ENCODE measurements around the gene OR11A1.

OR11A1 gene

GRCh38 chr6:29456971-29457370 is at the start of gene OR11A1, which contains the start of gene OR2H1:
Gene OR11A1 (minus strand): TSS chr6:29457071. CDS start chr6:29427641, 29,430 bp downstream.
Gene OR2H1 (plus strand): TSS chr6:29457155. CDS start chr6:29461770, 4,615 bp downstream.
- H3K4me2 ChIP-seq (ENCODE audit: low read depth, low read length), result no peak within 1 kb of the TSS
- H3K9me2 ChIP-seq (replicated peaks; ENCODE audit: insufficient read depth, low read length), result no peaks in the 10 kb centered on the region
- no peak within 1 kb of the TSS for H3K27ac ChIP-seq (ENCODE audit: low read length)
- TF ChIP-seq EZH2 (optimal IDR thresholded peaks at IDR 0.05; ENCODE audit: low read depth, low read length) (no peak), EZH2phosphoT487 (IDR thresholded peaks at IDR 0.05; ENCODE audit: low read length) (no peak)
- no peak for DNase-seq
- no peaks in the 10 kb centered on the region for H3K36me3 ChIP-seq (replicated peaks; ENCODE audit: insufficient read depth, low read length)
- H3K4me3 ChIP-seq (ENCODE audit: low read length), result no peak within 1 kb of the TSS
- no peaks in the 10 kb centered on the region for H3K4me1 ChIP-seq (ENCODE audit: low read length)
- no peaks in the 10 kb centered on the region for H3K9me3 ChIP-seq (replicated peaks; ENCODE audit: insufficient read depth, low read length)
- no peaks in the 10 kb centered on the region for H3K27me3 ChIP-seq (replicated peaks; ENCODE audit: insufficient read depth, low read length)
- no peak within 1 kb of the TSS for H2AFZ ChIP-seq (ENCODE audit: low read length)
- H4K20me1 ChIP-seq (ENCODE audit: insufficient read depth, low read length), result no peaks in the 10 kb centered on the region
- no peak within 1 kb of the TSS for H3K9ac ChIP-seq (ENCODE audit: low read length)
- no peaks in the 10 kb centered on the region for H3K79me2 ChIP-seq (ENCODE audit: low read length)
- H3F3A ChIP-seq (ENCODE audit: insufficient read depth, low read length), result no peaks in the 10 kb centered on the region

GRCh38 chr6:29506446-29507067 is 49.7 kb upstream of the OR11A1 start:
- TF ChIP-seq EZH2 (optimal IDR thresholded peaks at IDR 0.05; ENCODE audit: low read depth, low read length), result no peak
- no peak for TF ChIP-seq EZH2phosphoT487 (IDR thresholded peaks at IDR 0.05; ENCODE audit: low read length)
- TF ChIP-seq CTCF (IDR thresholded peaks at IDR 0.05; ENCODE audit: low read length), result no peak
- Histone ChIP-seq H3K4me1 (ENCODE audit: low read length) (peaks cover 9% of the 10 kb centered on the region), H3K9me2 (replicated peaks; ENCODE audit: insufficient read depth, low read length) (no peaks in the 10 kb centered on the region), H4K20me1 (ENCODE audit: insufficient read depth, low read length) (no peaks in the 10 kb centered on the region), H3K9me3 (replicated peaks; ENCODE audit: insufficient read depth, low read length) (no peaks in the 10 kb centered on the region), H3K9ac (ENCODE audit: low read length) (no peak overlapping the region), H3K27me3 (replicated peaks; ENCODE audit: insufficient read depth, low read length) (no peaks in the 10 kb centered on the region), H2AFZ (ENCODE audit: low read length) (no peak overlapping the region), H3K4me3 (ENCODE audit: low read length) (no peak overlapping the region), H3K79me2 (ENCODE audit: low read length) (no peaks in the 10 kb centered on the region), H3K4me2 (ENCODE audit: low read depth, low read length) (no peak overlapping the region), H3F3A (ENCODE audit: insufficient read depth, low read length) (no peaks in the 10 kb centered on the region), H3K27ac (ENCODE audit: low read length) (no peak overlapping the region), H3K36me3 (replicated peaks; ENCODE audit: insufficient read depth, low read length) (no peaks in the 10 kb centered on the region)
- DNase-seq, result no peak

- Histone ChIP-seq H3F3A (ENCODE audit: insufficient read depth, low read length) (no peaks in the 10 kb centered on the region), H3K9ac (ENCODE audit: low read length) (no peak overlapping the region), H3K27me3 (replicated peaks; ENCODE audit: insufficient read depth, low read length) (no peaks in the 10 kb centered on the region), H3K9me2 (replicated peaks; ENCODE audit: insufficient read depth, low read length) (no peaks in the 10 kb centered on the region), H4K20me1 (ENCODE audit: insufficient read depth, low read length) (no peaks in the 10 kb centered on the region), H3K9me3 (replicated peaks; ENCODE audit: insufficient read depth, low read length) (no peaks in the 10 kb centered on the region), H3K4me1 (ENCODE audit: low read length) (peaks cover 9% of the 10 kb centered on the region), H3K79me2 (ENCODE audit: low read length) (no peaks in the 10 kb centered on the region), H3K4me2 (ENCODE audit: low read depth, low read length) (no peak overlapping the region), H3K4me3 (ENCODE audit: low read length) (no peak overlapping the region), H3K36me3 (replicated peaks; ENCODE audit: insufficient read depth, low read length) (no peaks in the 10 kb centered on the region), H3K27ac (ENCODE audit: low read length) (no peak overlapping the region), H2AFZ (ENCODE audit: low read length) (no peak overlapping the region)
- TF ChIP-seq EZH2 (optimal IDR thresholded peaks at IDR 0.05; ENCODE audit: low read depth, low read length) (no peak), CTCF (IDR thresholded peaks at IDR 0.05; ENCODE audit: low read length) (no peak), EZH2phosphoT487 (IDR thresholded peaks at IDR 0.05; ENCODE audit: low read length) (no peak)
- no peak for DNase-seq
Observed at GRCh38 chr6:29505808-29506207, 48.9 kb upstream of the OR11A1 start.

GRCh38 chr6:29504961-29505360 is 48.1 kb upstream of the OR11A1 start:
- Histone ChIP-seq H3K36me3 (replicated peaks; ENCODE audit: insufficient read depth, low read length) (no peaks in the 10 kb centered on the region), H3K4me3 (ENCODE audit: low read length) (no peak overlapping the region), H3F3A (ENCODE audit: insufficient read depth, low read length) (no peaks in the 10 kb centered on the region), H3K27me3 (replicated peaks; ENCODE audit: insufficient read depth, low read length) (no peaks in the 10 kb centered on the region), H3K27ac (ENCODE audit: low read length) (no peak overlapping the region), H3K79me2 (ENCODE audit: low read length) (no peaks in the 10 kb centered on the region), H3K4me1 (ENCODE audit: low read length) (peaks cover 9% of the 10 kb centered on the region), H3K9me3 (replicated peaks; ENCODE audit: insufficient read depth, low read length) (no peaks in the 10 kb centered on the region), H3K9me2 (replicated peaks; ENCODE audit: insufficient read depth, low read length) (no peaks in the 10 kb centered on the region), H3K9ac (ENCODE audit: low read length) (no peak overlapping the region), H2AFZ (ENCODE audit: low read length) (no peak overlapping the region), H4K20me1 (ENCODE audit: insufficient read depth, low read length) (no peaks in the 10 kb centered on the region), H3K4me2 (ENCODE audit: low read depth, low read length) (no peak overlapping the region)
- TF ChIP-seq CTCF (IDR thresholded peaks at IDR 0.05; ENCODE audit: low read length) (no peak), EZH2phosphoT487 (IDR thresholded peaks at IDR 0.05; ENCODE audit: low read length) (no peak), EZH2 (optimal IDR thresholded peaks at IDR 0.05; ENCODE audit: low read depth, low read length) (no peak)
- no peak for DNase-seq
